Measurements from ENCODE around the gene ITGAV.

The ITGAV gene

DNA sequence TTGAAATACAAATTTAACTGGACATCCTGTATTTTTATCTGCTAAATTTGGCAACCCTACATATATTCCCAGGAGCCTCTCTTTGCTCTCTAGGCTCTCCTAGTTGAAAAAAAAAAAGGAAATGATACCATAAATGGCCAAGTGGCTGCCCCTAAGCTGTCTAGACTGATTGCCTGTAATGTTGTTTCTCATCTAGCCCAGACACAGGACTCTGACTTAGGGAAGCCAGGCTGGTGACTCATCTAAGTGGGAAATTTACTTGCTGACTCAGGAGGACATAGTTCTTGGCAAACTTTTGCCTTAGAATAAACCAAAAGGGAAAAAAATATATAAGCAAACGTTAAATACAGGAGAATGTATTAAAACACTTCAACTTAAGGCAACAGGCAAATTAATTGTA lies 14.6 kb upstream of the ITGAV start:
- no peak for DNase-seq (ENCODE audit: low read depth in 2 of 2)

DNA sequence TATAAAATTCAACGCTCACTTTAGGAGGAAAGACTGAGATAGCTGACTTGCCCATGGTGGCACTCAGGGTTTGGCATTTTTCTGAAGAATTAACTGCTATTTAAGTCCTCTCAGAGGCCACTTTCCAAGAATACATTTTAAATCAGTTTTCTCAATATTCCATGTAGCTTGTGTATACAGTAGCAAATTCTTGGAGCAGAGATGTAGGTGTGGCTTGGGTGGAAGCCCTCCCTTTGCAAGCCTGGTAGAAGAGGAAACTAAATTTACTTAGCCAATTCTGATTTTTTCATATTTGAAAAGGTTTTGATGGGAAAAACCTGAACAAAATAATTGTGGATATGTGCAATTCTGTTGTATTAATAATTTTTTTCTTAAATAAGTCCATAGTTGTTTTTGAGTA lies 14.0 kb upstream of the ITGAV start:
- no peak for DNase-seq (ENCODE audit: low read depth in 2 of 2)

DNA sequence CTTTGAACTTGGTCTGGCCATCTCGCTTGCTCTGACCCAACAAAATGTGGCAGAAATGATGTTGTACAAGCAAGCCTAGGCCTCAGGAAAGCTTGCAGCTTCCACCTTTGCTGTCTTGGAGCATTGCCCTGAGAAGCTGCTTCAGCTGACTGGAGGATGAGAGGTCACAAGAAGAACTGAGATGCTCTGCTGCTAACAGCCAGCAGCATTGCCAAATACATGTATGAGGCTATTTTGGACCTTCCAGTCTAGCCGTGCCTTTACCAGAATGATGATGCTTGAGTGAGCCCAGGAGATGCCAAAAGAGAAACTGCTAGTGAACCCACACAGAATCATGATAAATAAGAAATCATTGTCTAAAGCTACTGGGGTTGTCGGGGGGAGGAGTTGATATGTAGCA lies 13.2 kb upstream of the ITGAV start:
- no peak for DNase-seq (ENCODE audit: low read depth in 2 of 2)

DNA sequence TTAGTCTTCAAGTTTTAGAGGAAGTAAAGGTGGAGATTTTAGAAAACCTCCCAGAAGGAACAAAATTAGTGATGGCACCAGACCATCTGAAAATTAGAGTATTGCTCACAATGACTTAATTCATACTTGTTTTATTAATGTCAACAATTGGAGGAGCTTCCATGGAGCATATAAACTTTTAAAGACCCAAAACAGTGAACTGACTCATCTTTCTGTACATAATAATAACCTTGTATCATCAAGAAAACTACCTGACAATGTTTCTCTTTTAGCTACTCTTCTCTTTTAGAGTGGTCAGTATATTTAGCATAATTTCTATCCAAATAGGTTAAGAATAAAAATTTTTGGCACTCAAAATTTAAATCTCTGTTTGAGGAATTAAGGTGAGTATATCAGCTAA lies 7.2 kb upstream of the ITGAV start:
- DNase-seq (ENCODE audit: low read depth in 2 of 2): no peak

DNA sequence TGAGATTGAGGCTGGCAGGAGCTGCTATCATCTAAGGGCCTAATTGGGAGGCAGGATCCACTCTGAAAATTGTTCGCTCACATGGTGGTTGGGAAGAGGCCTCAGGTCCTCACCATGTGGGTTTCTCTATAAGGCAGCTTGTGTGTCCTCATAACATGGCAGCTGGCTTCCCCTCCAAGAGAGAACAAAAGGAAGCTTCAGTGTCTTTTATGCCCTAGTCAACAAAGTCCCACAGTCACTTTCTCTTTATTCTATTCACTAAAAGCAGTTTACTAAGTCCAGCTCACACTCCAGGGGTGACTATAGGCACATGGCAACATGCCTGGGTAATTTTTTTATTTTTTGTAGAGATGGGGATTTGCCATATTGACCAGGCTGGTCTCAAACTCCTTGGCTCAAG lies 5.8 kb upstream of the ITGAV start:
- DNase-seq (ENCODE audit: low read depth in 2 of 2): no peak

DNA sequence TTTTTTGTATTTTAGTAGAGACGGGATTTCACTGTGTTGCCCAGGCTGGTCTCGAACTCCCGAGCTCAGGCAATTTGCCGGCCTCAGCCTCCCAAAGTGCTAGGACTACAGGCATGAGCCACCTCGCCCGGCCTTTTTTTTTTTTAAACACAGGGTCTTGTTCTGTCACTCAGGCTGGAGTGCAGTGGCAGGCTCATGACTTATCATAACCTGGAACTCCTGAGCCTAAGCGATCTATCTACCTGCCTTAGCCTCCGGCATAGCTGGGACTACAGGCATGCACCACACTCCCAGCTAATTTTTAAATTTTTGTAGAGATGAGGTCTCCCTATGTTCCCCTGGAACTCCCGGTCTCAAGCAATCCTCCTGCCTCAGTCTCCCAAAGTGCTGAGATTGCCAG lies 1.4 kb upstream of the ITGAV start:
- DNase-seq (ENCODE audit: low read depth in 2 of 2): no peak

DNA sequence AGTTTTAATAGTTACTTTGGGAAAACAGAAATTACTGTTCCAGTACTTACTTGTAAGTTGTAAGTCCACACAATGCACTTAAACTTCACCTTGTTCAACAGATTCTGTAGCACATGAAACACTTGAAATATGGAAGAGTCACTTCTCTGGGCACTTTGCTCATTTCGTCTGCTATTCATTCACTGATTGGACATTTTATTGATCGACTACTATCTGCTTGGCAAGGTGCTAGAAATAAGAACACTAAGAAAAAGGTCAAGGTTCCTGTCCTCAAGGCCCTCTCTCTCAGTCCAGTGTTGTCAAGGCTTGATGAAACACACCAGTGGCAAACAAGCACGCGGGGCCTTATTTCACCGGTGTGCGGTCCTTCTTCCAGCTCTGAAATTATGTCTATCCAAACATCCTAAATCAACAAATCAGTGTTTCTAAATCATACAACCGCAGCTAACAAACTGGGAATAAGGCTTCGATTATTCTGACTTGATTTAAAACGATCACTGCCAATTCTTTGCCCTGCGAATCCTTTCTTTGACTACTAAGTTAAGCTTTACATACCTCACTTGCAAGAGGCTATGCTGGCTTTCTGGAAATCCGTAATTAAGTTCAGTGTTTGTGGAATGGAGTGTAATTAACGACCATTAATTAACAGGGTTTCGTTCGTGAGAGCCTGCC lies 780 bp upstream of the ITGAV start:
- DNase-seq (ENCODE audit: low read depth in 2 of 2): no peak

DNA sequence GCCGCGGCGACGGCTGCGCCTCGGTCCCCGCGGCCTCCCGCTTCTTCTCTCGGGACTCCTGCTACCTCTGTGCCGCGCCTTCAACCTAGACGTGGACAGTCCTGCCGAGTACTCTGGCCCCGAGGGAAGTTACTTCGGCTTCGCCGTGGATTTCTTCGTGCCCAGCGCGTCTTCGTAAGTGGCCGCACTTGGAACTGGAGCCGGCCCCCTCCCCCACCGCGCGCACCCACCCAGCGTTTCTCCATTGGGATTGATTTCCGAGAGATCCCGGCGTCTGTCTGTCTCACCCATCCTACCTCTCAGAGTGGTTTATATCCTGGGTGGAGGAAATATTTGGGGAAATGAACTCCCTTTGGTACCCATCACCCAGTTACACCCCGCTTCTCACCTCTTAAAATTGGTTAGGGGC lies 498 bp downstream of the ITGAV start:
- DNase-seq (ENCODE audit: low read depth in 2 of 2): no peak

DNA sequence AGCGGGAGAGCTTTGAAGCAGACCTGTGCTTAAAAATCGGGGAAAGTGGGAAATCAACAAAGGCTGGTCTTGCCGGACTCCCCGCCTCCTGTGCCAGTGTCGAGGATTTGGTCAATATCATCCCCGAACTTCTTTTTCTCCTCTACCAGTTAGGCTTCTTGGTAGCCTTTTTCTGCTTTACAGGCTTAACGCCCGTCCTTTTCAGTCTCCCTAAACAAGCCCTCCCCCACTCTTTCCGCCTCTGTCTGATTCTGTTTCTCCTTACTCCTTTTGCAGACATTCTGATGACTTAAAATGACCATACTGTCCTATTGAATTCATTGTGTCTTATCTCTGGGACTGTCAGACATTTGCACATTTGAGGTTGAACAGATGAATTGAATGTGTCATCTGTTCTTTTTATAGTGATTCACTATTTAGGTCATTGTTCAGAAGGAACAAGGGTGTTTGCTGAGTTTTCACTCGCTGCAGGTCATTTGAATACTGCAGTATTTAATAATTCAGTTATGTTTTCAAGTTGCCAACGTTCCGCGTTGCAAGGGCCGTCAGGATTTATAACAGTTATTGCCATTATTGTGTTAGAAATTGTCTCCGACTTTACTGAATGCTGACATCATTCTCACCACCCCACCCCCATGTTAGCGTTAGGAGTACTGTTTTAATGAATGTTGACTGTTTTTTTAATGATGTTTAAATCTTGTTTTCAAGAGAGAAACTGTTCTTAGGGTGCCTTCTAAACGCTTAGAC lies 1.1 kb downstream of the ITGAV start:
- no peak for DNase-seq (ENCODE audit: low read depth in 2 of 2)

DNA sequence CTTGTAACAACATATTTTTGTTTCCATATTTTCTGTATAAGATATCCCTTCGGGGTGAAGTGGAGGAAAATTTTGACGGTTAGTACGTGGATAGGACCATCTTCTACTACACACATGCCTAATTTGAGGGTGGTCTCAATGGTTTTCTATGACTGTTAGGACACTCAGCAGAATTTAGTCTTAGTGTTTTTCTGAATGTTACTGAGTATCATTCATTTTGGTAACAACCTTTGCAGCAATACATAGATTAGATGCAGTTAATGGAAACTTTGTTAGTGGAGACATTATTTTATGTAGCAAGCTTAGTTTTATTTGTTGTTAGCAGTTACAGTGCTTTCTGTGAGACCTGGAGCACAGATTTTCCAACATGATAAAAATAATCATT lies 1.6 kb downstream of the ITGAV start:
- no peak for DNase-seq (ENCODE audit: low read depth in 2 of 2)

DNA sequence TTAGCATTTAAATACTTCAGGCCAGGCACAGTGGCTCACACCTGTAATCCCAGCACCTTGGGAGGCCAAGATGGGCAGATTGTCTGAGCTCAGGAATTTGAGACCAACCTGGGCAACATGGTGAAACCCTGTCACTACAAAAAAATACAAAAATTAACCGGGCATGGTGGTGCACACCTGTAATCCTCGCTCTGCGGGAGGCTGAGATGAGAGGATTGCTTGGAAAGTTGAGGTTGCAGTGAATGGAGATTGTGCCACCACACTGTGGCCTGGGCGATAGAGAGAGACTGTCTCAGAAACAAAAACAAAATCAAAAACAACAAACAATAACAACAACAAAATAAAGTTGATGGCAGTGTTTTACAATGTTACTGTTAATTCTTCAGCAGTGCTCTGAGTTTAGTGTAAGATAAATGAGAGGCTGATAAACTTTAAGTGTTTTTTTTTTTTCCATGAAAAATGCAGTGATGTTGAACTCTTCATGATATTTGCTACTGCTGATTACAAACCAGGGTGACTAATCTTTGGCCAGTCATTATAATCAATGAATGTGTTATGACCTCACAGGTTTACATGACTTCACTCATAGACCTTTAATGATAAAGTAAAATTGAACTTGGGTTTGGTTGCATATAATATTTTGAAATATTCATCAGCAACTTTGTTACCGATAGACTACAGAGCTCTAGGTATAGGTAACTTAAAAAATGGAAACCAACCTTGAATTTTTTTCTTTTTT lies 2.5 kb downstream of the ITGAV start:
- no peak for DNase-seq (ENCODE audit: low read depth in 2 of 2)

DNA sequence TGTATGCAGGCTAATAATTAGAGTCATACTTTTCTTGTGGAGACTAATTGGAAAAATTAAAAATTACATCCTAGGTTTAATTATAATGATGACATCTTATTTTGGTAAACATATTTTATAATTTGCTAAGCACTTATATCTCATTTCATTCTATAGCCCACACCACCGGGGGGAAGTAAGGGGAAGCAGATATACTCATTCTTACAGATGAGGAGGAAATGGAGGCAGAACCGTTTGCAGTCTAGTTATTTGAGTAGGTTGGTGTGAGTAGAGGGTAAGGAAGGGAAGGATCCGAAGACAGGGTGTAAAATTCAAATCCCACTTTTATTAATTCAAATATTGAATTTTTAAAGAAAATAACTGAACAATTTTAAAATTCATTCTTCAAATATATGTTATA lies 3.7 kb downstream of the ITGAV start:
- no peak for DNase-seq (ENCODE audit: low read depth in 2 of 2)

DNA sequence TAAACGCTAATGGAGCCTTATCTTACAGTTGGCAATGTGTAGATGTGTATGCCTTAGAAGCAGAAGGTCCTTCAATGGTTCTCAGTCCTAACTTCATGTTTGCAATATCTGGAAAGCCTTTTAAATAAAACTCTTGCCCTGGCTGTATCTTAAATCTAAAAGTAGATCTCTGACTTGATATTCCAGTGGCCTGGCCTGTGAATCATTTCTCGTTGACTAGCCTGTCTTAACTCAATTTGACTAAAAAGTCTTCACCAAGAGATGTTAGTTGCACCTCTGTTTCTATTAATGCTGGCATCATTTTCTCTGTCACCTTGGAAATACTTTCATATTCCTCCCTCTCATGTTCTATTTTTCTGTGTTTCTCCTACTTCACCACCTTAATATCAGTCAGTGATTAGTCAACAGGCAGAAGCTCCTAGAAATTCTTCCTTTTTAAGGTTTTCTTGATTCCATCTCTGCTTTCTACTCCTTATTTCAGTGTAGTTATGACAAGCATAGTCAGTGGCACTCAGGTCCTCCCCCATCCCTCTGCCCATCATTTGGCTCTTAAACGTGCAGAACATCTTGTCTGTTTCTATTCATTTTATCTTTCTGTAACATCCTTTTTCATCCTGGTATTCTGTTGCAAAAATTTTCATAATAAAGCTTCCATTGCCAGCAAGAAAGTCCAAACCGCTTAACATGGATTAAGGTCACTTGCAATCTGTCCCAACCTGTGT lies 4.3 kb downstream of the ITGAV start:
- no peak for DNase-seq (ENCODE audit: low read depth in 2 of 2)

DNA sequence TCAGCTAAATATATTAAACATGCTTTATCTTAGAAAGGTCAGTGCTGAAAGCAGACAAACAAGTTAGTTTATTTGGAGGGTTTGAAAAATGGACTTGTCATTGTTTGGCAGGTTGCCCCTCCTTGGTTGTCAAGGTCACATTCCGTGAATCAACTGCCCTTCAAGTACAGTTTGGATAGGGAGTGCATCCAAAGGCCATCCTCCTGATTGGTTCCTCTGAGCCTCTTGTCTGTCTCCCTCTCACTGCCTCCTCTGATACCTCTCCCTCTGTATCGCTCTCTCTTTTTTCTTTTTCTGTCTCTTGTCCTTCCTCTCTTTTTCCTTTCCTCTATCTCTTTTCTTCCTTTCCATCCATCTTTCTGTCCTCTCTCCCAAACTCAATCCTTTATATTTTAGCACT lies 5.4 kb downstream of the ITGAV start:
- DNase-seq (ENCODE audit: low read depth in 2 of 2): no peak

DNA sequence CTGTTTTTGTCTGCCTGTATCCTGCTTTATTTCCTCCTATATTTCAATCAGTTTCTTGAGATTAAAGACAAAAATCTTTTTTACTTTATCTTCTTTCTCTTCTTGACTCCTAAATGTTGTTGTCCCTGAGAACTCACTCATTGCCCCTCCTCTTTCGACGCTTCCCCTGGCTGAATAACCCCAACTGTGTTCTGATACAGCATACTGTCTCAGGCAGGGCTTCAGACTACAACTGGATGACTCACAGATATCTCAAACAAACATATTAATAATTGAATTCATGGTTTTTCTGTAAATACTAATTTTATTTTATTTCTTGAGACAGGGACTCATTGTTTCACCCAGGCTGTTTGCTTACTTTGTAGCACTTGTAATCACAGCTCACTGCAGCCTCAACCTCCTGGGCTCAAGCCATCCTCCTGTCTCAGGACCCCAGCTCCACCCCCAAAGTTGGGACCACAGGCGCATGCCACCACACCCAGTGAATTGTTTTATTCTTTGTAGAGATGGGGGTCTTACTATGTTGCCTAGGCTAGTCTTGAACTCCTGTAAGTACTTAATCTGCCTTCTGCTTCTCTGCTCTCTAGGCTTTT lies 9.4 kb downstream of the ITGAV start:
- DNase-seq (ENCODE audit: low read depth in 2 of 2): no peak

DNA sequence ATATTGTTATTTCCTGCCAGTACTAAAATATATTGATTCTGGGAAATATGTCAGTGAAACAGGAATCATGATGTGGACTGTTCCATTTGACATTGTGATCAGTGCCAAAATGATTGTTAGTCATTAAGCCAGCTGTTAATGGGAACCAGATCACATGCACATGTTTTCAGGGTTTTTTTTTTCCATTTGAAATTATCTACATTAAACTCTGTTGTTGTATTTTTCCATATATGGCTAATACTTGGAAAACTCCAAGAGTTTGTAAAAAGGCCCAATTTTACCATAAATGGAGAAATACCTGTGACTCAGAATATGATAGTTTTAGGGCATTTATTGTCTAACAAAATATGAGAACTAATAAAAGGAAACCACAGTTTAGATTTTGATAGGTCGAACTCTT lies 13.4 kb downstream of the ITGAV start:
- DNase-seq (ENCODE audit: low read depth in 2 of 2): no peak

DNA sequence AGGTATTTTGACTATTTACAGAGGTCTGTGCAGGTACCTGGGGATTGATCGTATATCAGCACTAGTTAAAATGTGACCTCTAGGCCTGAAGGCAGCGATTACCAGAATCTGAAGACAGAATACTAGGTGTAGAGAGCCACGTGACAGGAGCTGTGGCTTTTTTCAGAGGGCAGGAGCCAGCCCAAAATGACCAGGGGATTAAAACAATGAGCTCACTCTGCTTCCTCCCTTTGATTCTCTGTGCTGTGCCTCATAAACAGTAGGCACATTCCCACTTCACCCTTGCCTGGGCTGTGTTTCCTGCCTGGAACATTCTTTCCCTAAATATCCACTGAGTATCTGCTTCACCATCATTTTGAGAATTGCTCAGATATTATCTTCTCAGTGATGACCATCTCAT lies 15.2 kb downstream of the ITGAV start:
- DNase-seq (ENCODE audit: low read depth in 2 of 2): no peak

DNA sequence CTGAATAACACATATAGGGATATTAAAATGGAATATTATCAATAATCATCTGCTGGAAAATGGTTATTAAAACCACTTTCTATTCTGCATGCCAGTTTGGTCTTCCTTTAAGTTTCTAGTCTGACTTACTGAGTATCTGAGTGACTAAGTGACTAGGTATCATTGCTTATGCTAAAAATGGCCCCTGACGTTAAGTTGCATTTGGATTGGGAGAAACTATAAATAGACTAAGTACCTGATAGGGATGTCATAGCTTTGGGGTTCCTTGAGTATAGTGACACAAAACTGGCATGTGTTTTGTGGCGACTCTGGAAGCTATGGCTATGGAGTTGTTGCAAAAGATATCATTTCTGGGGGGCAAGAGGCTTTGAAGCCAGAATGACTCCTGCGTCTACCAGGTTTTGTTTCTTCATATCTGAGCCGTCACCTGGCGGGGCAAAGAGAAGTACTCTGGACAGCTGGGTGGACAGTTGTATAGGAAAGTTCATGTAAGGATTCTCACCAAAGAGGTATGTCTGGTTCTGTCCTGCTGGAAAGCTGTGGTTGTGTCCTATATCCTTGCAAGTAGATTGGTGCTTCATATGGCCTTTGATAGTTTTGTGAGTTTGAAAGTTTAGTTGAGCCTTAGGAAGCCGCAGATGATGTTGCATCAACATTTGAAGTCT lies 17.9 kb downstream of the ITGAV start:
- DNase-seq (ENCODE audit: low read depth in 2 of 2): no peak

DNA sequence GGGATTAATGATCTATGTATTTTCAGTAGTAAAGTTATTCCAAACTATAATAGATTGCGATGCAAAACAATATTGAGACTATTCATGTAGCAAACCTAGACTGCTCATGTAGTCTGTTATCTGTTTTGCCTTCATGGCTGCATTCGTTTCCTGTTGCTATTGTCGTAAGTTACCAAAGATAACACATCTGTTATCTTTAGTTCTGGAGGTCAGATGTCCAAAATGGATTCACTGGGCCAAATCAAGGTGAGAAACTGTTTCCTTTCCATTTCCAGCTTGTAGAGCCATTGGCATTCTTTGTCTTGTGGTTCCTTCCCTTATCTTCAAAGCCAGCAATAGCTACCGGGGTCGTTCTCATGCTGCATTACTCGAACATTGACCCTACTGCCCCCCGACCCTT lies 20.9 kb downstream of the ITGAV start:
- no peak for DNase-seq (ENCODE audit: low read depth in 2 of 2)

DNA sequence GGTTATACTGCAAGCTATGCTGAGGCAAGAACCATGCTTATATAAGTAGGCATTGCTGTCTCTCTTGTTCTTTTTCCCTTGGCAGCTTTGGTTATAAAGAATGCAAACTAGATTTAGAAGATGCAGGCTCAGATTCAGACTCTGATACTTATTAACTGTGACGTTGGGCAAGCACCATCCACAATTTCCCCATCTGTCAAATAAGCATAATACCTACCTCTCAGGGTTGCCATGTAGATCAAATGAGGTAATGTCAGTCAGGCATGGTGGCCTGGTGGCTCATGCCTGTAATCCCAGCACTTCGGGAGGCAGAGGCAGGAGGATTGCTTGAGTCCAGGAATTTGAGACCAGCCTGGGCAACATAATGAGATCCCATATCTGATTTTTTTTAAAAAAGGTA lies 21.7 kb downstream of the ITGAV start:
- DNase-seq (ENCODE audit: low read depth in 2 of 2): no peak

DNA sequence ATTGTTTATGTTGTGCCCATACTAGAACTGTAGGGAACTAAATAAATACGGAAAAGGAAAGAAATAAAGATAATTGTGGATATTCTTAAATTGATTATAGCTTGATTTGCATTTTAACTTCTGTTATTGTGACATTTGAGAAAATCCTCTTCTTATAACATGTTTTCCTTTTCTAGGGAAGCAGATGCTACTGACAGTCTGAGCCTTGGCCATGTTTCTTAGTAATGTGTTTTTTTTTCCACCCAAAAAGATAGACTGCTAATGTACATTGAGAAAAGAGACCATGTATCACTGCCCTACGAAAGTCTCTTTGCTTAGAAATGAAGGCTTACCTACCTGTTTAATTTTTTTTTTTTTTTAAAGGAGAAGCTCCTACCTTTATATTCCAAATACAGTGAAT lies 22.2 kb downstream of the ITGAV start:
- no peak for DNase-seq (ENCODE audit: low read depth in 2 of 2)

Data from stimulated activated CD8-positive, alpha-beta memory T cell treated with anti-CD3 and anti-CD28 coated beads, Interleukin-15, amount 100 ng/mL, for 48 hours (primary cell).